Ovary (tissue), 9 donors: ENCODE results near the gene TGFB1I1. TPM values are rescaled to one million over a fixed set of nuclear protein-coding genes. Genes with fewer than 3 reads are reported as not detected.

Experiments used
- DNase-seq, 5 donors: peaks; one replicate each; pipeline ENCODE4 v3.0.0-alpha.2; 2019 to 2020
- H3K27ac ChIP-seq, 2 donors: fragments of 200-600 bp; one replicate each; pipeline versions ENCODE4 v1.5.1 to v1.8.0; 2019 to 2022
- H3K27me3 ChIP-seq: fragments of 200-600 bp; one replicate; pipeline ENCODE4 v1.8.0; 2022
- H3K36me3 ChIP-seq: fragments of 200-600 bp; sonication (generic); one replicate; pipeline ENCODE4 v1.5.1; 2019
- H3K4me1 ChIP-seq: one replicate; pipeline ENCODE4 v1.8.1; 2013; ENCODE audit warnings: mild to moderate bottlenecking, moderate library complexity; ENCODE audit not compliant: insufficient read depth
- H3K4me3 ChIP-seq: fragments of 200-600 bp; sonication (generic); one replicate; pipeline ENCODE4 v1.5.1; 2017
- H3K9me3 ChIP-seq, 2 donors: fragments of 200-600 bp in 1 of 2; sonication (generic) in 1 of 2; one replicate each; pipeline versions ENCODE4 v1.5.1 to v1.8.1; 2013 to 2019; ENCODE audit warnings: mild to moderate bottlenecking in 1 of 2, moderate library complexity in 1 of 2
- CTCF ChIP-seq, 3 donors: fragments of 450-650 bp in 2 of 3; fragments of 200-600 bp in 1 of 3; IDR thresholded peaks; one replicate each; pipeline versions ENCODE4 v1.5.1 to v1.8.0; 2016 to 2022; ENCODE audit warnings: antibody characterized with exemption in 3 of 3, mild to moderate bottlenecking in 1 of 3
- EP300 ChIP-seq: sonication (generic); formaldehyde crosslinking; IDR thresholded peaks from one replicate; pipeline ENCODE4 v1.6.1; 2017; ENCODE audit warnings: antibody characterized with exemption
- POLR2A ChIP-seq: fragments of 450-650 bp; IDR thresholded peaks from one replicate; pipeline ENCODE4 v1.6.1; 2017; ENCODE audit warnings: antibody characterized with exemption, mild to moderate bottlenecking, moderate library complexity
- WGBS, 3 donors: extraction: QIAGEN DNeasy Blood & Tissue Kit in 1 of 3; methylation state at CpG; one replicate each; pipeline versions ENCODE4 v1.1.5 to v1.1.7; 2013 to 2017; 5-methylcytosine and 5-hydroxymethylcytosine counted together
- intact Hi-C, 4 donors: fragments of 100-400 bp; cut with DNase I; formaldehyde crosslinking; loops; one replicate each; pipeline versions ENCODE4 v1.11.0 to v1.15.1; 2022 to 2023
- polyA plus RNA-seq, 2 donors: library from polyadenylated mRNA; stranded (reverse); fragments of 200-250 nt in 1 of 2; fragments of 350-450 nt in 1 of 2; fragmentation: Illumina TruSeq in 1 of 2; extraction: RNeasy Lipid Tissue Mini Kit (QIAGEN cat#74804) in 1 of 2; gene quantifications; one replicate each; pipeline ENCODE4 v1.2.3, GENCODE V29; 2013 to 2014
- total RNA-seq, 7 donors: library from RNA; depleted of rRNA in 2 of 7; stranded (reverse); fragments of >200 nt in 2 of 7; fragmentation: NEBNext Ultra II Directional in 3 of 7; extraction: Animal tissue kit (Norgen Biotek cat#: 25700) in 3 of 7; gene quantifications; one replicate each; pipeline versions ENCODE4 v1.1.0 to v1.2.4, GENCODE V29; 2016 to 2023
- donor health status: DM: no; HTN: no; CAD: no; lungs with moderate emphysema.
- donor health status: DM: no; HTN: no; CAD: no.
- donor health status: Bipolar disorder and iron deficiency.
- donor health status: DM: yes; HTN: yes; CAD: no.
- donor health status: DM: no; HTN: no; CAD: no.
- donor health status: DM: yes; HTN: yes; CAD: no.

Gene TGFB1I1
- total and polyA plus RNA-seq, 9 donors = 38.0 to 216 (median 124) TPM

GRCh38 chr16:31489616-31490584 is 17.9 kb downstream of the TGFB1I1 start:
- DNase-seq = no peak
- TF ChIP-seq POLR2A (no peak), EP300 (no peak), CTCF (IDR thresholded peaks at IDR 0.05) (no peak)
- no peak overlapping the region for H3K4me3 ChIP-seq
- intact Hi-C loops = no loop called here
- H3K4me1 ChIP-seq = peaks cover 11% of the 10 kb centered on the region
- 80 to 89% (median 81%) methylated on average over 21 to 22 of the region's 22 CpGs for WGBS, 3 donors
- no peak overlapping the region for H3K27ac ChIP-seq
- H3K36me3 ChIP-seq = no peaks in the 10 kb centered on the region
- H3K27me3 ChIP-seq = no peaks in the 10 kb centered on the region
- no peaks in the 10 kb centered on the region for H3K9me3 ChIP-seq

- no peaks in the 10 kb centered on the region for H3K27me3 ChIP-seq
- no peaks in the 10 kb centered on the region for H3K36me3 ChIP-seq
- peaks cover 11% of the 10 kb centered on the region for H3K4me1 ChIP-seq
- no peak for TF ChIP-seq CTCF (IDR thresholded peaks at IDR 0.05)
- no peak for TF ChIP-seq EP300
- no peak for TF ChIP-seq POLR2A
- no peak for DNase-seq
- WGBS, 3 donors = 87 to 90% (median 88%) methylated on average over 7 to 8 of the region's 8 CpGs
- intact Hi-C loops = no loop called here
- no peak overlapping the region for H3K4me3 ChIP-seq
- H3K27ac ChIP-seq = no peak overlapping the region
- no peaks in the 10 kb centered on the region for H3K9me3 ChIP-seq
These were observed 19.9 kb downstream of the TGFB1I1 start for GRCh38 chr16:31491778-31492418.

- H3K4me1 ChIP-seq = peaks cover under 1% of the 10 kb centered on the region
- no peaks in the 10 kb centered on the region for H3K27me3 ChIP-seq
- H3K9me3 ChIP-seq = no peaks in the 10 kb centered on the region
- no peak overlapping the region for H3K4me3 ChIP-seq
- no peak for DNase-seq
- 87 to 92% (median 88%) methylated on average over 18 of the region's 18 CpGs for WGBS, 3 donors
- no peak overlapping the region for H3K27ac ChIP-seq
- TF ChIP-seq POLR2A (no peak), CTCF (IDR thresholded peaks at IDR 0.05) (no peak), EP300 (no peak)
- intact Hi-C loops = no loop called here
- no peaks in the 10 kb centered on the region for H3K36me3 ChIP-seq
These were observed 21.7 kb downstream of the TGFB1I1 start for GRCh38 chr16:31493506-31494125.

GRCh38 chr16:31496670-31497069 is 24.7 kb downstream of the TGFB1I1 start:
- WGBS, 3 donors = 79 to 85% (median 81%) methylated on average over 10 of the region's 10 CpGs
- Histone ChIP-seq H3K4me3 (no peak overlapping the region), H3K27ac (no peak overlapping the region), H3K36me3 (no peaks in the 10 kb centered on the region), H3K9me3 (no peaks in the 10 kb centered on the region), H3K27me3 (no peaks in the 10 kb centered on the region), H3K4me1 (no peaks in the 10 kb centered on the region)
- intact Hi-C loops = no loop called here
- no peak for DNase-seq
- no peak for TF ChIP-seq POLR2A
- TF ChIP-seq CTCF (IDR thresholded peaks at IDR 0.05) = no peak
- TF ChIP-seq EP300 = no peak
